K562 (cell line): ENCODE data around the gene RFLNA. TPM values are rescaled to one million over a fixed set of nuclear protein-coding genes. Genes with fewer than 3 reads are reported as not detected.

Experiments used
- EP400 ChIP-seq: fragments of 450-650 bp; IDR thresholded peaks from 2 replicates; pipeline ENCODE4 v1.6.1; 2017; ENCODE audit warnings: antibody characterized with exemption, mild to moderate bottlenecking, moderate library complexity
- HNRNPK ChIP-seq: fragments of 200-400 bp; formaldehyde crosslinking; IDR thresholded peaks from one replicate; pipeline ENCODE4 v1.6.1; 2018; ENCODE audit warnings: mild to moderate bottlenecking, low read depth, low read length; ENCODE audit not compliant: poor library complexity, severe bottlenecking
- MCM5 ChIP-seq: fragments of 450-650 bp; IDR thresholded peaks from 2 replicates; pipeline ENCODE4 v1.6.1; 2016; ENCODE audit warnings: low read depth
- NFATC3 ChIP-seq: fragments of 450-650 bp; IDR thresholded peaks from 2 replicates; pipeline ENCODE4 v1.6.1; 2017; ENCODE audit warnings: mild to moderate bottlenecking
- NONO ChIP-seq, 2 experiments: fragments of 200-400 bp in 1 of 2; fragments of 450-650 bp in 1 of 2; formaldehyde crosslinking in 1 of 2; IDR thresholded peaks; 2 replicates each; pipeline ENCODE4 v1.6.1; 2017; ENCODE audit warnings: low read depth in 2 of 2, mild to moderate bottlenecking in 2 of 2, moderate library complexity in 2 of 2, low read length in 1 of 2
- NR2F6 ChIP-seq: fragments of 450-650 bp; formaldehyde crosslinking; IDR thresholded peaks from 2 replicates; pipeline ENCODE4 v1.4.0; 2020; ENCODE audit warnings: mild to moderate bottlenecking
- POLR2G ChIP-seq: fragments of 200-400 bp; formaldehyde crosslinking; IDR thresholded peaks from 2 replicates; pipeline ENCODE4 v1.6.1; 2017; ENCODE audit warnings: low read depth, mild to moderate bottlenecking, antibody characterized with exemption, low read length, moderate library complexity
- POLR3A ChIP-seq: IDR thresholded peaks from 2 replicates; pipeline ENCODE4 v1.6.1; 2011; ENCODE audit warnings: borderline replicate concordance, mild to moderate bottlenecking, moderate library complexity; ENCODE audit not compliant: insufficient read length, insufficient read depth; ENCODE audit errors: extremely low read depth
- RBM25 ChIP-seq: fragments of 200-400 bp; formaldehyde crosslinking; IDR thresholded peaks from 2 replicates; pipeline ENCODE4 v1.6.1; 2018; ENCODE audit warnings: low read length, low read depth, moderate library complexity; ENCODE audit not compliant: severe bottlenecking
- TEAD2 ChIP-seq: fragments of 450-650 bp; IDR thresholded peaks from 2 replicates; pipeline ENCODE4 v1.6.1; 2016; ENCODE audit warnings: missing genetic modification characterization, control low read depth, missing compliant biosample characterization
- TGIF2 ChIP-seq: sonication (generic); formaldehyde crosslinking; IDR thresholded peaks from 2 replicates; pipeline ENCODE4 v1.8.1; 2022; ENCODE audit warnings: mild to moderate bottlenecking, missing genetic modification reagents, moderate library complexity
- ZNF41 ChIP-seq: fragments of 250-450 bp; sonication (Bioruptor Pico); conservative IDR thresholded peaks from 2 replicates; pipeline ENCODE4 v1.4.0; 2020; ENCODE audit warnings: mild to moderate bottlenecking
- ZNF583 ChIP-seq: fragments of 250-450 bp; sonication (Bioruptor Pico); IDR thresholded peaks from 2 replicates; pipeline ENCODE4 v1.4.0; 2020
- ZNF695 ChIP-seq: fragments of 450-650 bp; formaldehyde crosslinking; IDR thresholded peaks from 2 replicates; pipeline ENCODE4 v1.4.0; 2020; ENCODE audit warnings: mild to moderate bottlenecking, moderate library complexity
- polyA plus RNA-seq, 8 experiments: library from polyadenylated mRNA; depleted of rRNA in 4 of 8; stranded (reverse) in 5 of 8; unstranded in 3 of 8; fragments of >200 nt; fragmentation: Nextera tagmentation in 2 of 8; fragmentation: Illumina TruSeq in 1 of 8; extraction: Ambion mirVana in 2 of 8; extraction: Trizol in 1 of 8; gene quantifications; 2 replicates each; pipeline versions ENCODE4 v1.2.1 to v1.2.3, GENCODE V29; 2011 to 2014; ENCODE audit warnings: inconsistent platforms in 1 of 8, missing spikeins in 1 of 8
- total RNA-seq, 7 experiments: library from RNA; depleted of rRNA in 6 of 7; stranded (reverse); fragments of >200 nt in 6 of 7; fragmentation: Illumina TruSeq in 2 of 7; extraction: Trizol in 2 of 7; gene quantifications; 2 replicates each; pipeline versions ENCODE4 v1.2.1 to v1.2.3, GENCODE V29; 2011 to 2021; ENCODE audit warnings: low replicate concordance in 1 of 7
- TF ChIP-seq, protein P1 (sequence below): IDR thresholded peaks from 2 replicates; pipeline ENCODE4 v1.6.1; 2011; ENCODE audit warnings: borderline replicate concordance, low read depth, mild to moderate bottlenecking, moderate library complexity, low read length; ENCODE audit not compliant: insufficient read depth, poor library complexity, severe bottlenecking
- TF ChIP-seq, protein P2 (sequence below), 2 experiments: fragments of 150-350 bp in 1 of 2; IDR thresholded peaks; 2 replicates each; pipeline ENCODE4 v1.6.1; 2012 to 2016; ENCODE audit warnings: low read depth in 2 of 2, low read length in 2 of 2, mild to moderate bottlenecking in 1 of 2, moderate library complexity in 1 of 2
- TF ChIP-seq, protein P3 (sequence below): fragments of 450-650 bp; IDR thresholded peaks from one replicate; pipeline ENCODE4 v1.6.1; 2018; ENCODE audit warnings: mild to moderate bottlenecking, moderate library complexity; ENCODE audit not compliant: partially characterized antibody
- TF ChIP-seq, protein P4 (sequence below): sonication (generic); formaldehyde crosslinking; IDR thresholded peaks from 2 replicates; pipeline ENCODE4 v1.8.1; 2023; ENCODE audit warnings: mild to moderate bottlenecking, missing genetic modification reagents

The RFLNA gene
- total and polyA plus RNA-seq, 9 of the 15 experiments (the other 6 are each of a cell fraction or from before 2014, with no cell fraction given) = not detected

DNA sequence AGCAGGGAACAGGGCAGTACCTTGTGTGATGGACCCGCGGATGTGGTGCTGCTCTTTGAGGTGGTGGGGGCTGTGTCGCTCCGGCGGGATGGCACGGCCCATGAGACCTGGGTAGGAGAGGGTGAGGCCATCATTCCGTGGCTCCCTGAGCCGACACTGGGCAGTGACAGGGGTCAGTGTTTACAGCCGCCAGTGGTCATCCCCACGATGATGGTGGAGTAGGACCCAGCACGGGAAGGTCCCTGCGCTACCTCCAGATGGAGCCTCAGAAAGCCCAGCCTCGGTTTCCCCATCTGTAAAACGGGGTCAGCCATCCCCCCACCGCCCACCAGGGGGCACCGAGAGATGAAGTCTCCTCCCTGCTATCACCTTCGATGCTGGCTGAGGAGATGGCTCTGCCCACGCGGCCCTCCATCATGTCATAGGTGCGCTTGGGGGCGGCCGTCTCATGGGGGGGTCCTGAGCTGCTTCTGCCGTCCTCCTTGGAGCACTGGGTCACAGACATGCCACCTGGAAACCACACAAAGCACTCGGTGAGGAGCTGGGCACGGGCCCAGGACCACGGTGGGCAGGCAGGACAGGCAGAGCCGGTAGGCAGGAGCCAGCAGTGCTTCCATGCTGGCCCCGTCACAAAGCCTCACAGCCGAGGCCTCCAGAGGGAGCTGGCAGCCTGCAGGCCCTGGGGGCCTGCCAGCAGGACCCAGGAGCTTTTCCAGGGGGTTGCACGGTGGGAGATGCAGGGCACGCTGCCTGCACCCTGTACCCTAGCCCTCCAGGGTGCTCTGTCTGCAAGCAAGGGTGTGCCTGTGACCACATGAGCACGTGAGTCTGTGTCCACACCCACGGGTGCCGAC is 53.1 kb downstream of the RFLNA start (continued):
- TF ChIP-seq HNRNPK = no peak
- TF ChIP-seq, protein P1, sequence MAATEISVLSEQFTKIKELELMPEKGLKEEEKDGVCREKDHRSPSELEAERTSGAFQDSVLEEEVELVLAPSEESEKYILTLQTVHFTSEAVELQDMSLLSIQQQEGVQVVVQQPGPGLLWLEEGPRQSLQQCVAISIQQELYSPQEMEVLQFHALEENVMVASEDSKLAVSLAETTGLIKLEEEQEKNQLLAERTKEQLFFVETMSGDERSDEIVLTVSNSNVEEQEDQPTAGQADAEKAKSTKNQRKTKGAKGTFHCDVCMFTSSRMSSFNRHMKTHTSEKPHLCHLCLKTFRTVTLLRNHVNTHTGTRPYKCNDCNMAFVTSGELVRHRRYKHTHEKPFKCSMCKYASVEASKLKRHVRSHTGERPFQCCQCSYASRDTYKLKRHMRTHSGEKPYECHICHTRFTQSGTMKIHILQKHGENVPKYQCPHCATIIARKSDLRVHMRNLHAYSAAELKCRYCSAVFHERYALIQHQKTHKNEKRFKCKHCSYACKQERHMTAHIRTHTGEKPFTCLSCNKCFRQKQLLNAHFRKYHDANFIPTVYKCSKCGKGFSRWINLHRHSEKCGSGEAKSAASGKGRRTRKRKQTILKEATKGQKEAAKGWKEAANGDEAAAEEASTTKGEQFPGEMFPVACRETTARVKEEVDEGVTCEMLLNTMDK = peak; percentile 43
- no peak for TF ChIP-seq TEAD2 (tag)
- TF ChIP-seq, protein P2, sequence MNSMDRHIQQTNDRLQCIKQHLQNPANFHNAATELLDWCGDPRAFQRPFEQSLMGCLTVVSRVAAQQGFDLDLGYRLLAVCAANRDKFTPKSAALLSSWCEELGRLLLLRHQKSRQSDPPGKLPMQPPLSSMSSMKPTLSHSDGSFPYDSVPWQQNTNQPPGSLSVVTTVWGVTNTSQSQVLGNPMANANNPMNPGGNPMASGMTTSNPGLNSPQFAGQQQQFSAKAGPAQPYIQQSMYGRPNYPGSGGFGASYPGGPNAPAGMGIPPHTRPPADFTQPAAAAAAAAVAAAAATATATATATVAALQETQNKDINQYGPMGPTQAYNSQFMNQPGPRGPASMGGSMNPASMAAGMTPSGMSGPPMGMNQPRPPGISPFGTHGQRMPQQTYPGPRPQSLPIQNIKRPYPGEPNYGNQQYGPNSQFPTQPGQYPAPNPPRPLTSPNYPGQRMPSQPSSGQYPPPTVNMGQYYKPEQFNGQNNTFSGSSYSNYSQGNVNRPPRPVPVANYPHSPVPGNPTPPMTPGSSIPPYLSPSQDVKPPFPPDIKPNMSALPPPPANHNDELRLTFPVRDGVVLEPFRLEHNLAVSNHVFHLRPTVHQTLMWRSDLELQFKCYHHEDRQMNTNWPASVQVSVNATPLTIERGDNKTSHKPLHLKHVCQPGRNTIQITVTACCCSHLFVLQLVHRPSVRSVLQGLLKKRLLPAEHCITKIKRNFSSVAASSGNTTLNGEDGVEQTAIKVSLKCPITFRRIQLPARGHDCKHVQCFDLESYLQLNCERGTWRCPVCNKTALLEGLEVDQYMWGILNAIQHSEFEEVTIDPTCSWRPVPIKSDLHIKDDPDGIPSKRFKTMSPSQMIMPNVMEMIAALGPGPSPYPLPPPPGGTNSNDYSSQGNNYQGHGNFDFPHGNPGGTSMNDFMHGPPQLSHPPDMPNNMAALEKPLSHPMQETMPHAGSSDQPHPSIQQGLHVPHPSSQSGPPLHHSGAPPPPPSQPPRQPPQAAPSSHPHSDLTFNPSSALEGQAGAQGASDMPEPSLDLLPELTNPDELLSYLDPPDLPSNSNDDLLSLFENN (IDR thresholded peaks at IDR 0.05; ENCODE audit: low read depth in 2 of 2, low read length in 2 of 2) = no peak
- no peak for TF ChIP-seq TGIF2 (CRISPR knock-in tag)
- no peak for TF ChIP-seq ZNF695 (CRISPR knock-in tag)
- TF ChIP-seq NR2F6 (CRISPR knock-in tag) = no peak
- no peak for TF ChIP-seq POLR3A
- TF ChIP-seq, protein P3, sequence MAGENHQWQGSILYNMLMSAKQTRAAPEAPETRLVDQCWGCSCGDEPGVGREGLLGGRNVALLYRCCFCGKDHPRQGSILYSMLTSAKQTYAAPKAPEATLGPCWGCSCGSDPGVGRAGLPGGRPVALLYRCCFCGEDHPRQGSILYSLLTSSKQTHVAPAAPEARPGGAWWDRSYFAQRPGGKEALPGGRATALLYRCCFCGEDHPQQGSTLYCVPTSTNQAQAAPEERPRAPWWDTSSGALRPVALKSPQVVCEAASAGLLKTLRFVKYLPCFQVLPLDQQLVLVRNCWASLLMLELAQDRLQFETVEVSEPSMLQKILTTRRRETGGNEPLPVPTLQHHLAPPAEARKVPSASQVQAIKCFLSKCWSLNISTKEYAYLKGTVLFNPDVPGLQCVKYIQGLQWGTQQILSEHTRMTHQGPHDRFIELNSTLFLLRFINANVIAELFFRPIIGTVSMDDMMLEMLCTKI = no peak
- TF ChIP-seq ZNF583 = no peak
- peak; percentile 50 for TF ChIP-seq POLR2G
- no peak for TF ChIP-seq NFATC3
- TF ChIP-seq NONO (IDR thresholded peaks at IDR 0.05; ENCODE audit: low read depth in 2 of 2, low read length in 1 of 2) = no peak
- TF ChIP-seq MCM5 = no peak
- TF ChIP-seq, protein P4, sequence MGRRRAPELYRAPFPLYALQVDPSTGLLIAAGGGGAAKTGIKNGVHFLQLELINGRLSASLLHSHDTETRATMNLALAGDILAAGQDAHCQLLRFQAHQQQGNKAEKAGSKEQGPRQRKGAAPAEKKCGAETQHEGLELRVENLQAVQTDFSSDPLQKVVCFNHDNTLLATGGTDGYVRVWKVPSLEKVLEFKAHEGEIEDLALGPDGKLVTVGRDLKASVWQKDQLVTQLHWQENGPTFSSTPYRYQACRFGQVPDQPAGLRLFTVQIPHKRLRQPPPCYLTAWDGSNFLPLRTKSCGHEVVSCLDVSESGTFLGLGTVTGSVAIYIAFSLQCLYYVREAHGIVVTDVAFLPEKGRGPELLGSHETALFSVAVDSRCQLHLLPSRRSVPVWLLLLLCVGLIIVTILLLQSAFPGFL (CRISPR knock-in tag) = no peak
- peak; percentile 49 for TF ChIP-seq RBM25
- TF ChIP-seq EP400 = no peak
- no peak for TF ChIP-seq ZNF41
